DND-41 (cell line): ENCODE measurements around the gene SSBP1.
"Not testable (repeated sequence)": the region's sequence is repeated elsewhere in the genome, so short reads cannot be mapped to it uniquely, and the experiment has no call there.

ENCODE experiments used
- ATAC-seq: fragments of 200-7000 bp; cut with Tn5 transposase; 3 replicates; pipeline ENCODE4 v1.9.1; 2021; ENCODE audit warnings: low read depth; ENCODE audit not compliant: insufficient read depth
- DNase-seq: peaks from one replicate; pipeline ENCODE4 v3.0.0-alpha.2; 2020
- H2AFZ ChIP-seq: 2 replicates; pipeline ENCODE4 v1.6.0; 2012; ENCODE audit warnings: low read depth, low read length
- H3K27ac ChIP-seq: 2 replicates; pipeline ENCODE4 v1.5.1; 2012; ENCODE audit warnings: low read length, inconsistent platforms
- H3K27me3 ChIP-seq: fragments of 200-600 bp; sonication (generic); 2 replicates; pipeline ENCODE4 v1.6.0; 2012; ENCODE audit warnings: low read length, mild to moderate bottlenecking, inconsistent platforms; ENCODE audit not compliant: insufficient read depth, poor library complexity
- H3K36me3 ChIP-seq: 2 replicates; pipeline ENCODE4 v1.5.1; 2012; ENCODE audit warnings: low read length, inconsistent platforms; ENCODE audit not compliant: insufficient read depth
- H3K4me1 ChIP-seq: 2 replicates; pipeline ENCODE4 v1.5.1; 2012; ENCODE audit warnings: mild to moderate bottlenecking, low read length; ENCODE audit not compliant: insufficient read depth
- H3K4me2 ChIP-seq: 2 replicates; pipeline ENCODE4 v1.6.0; 2012; ENCODE audit warnings: mild to moderate bottlenecking, moderate library complexity, low read length, inconsistent platforms; ENCODE audit not compliant: insufficient read depth
- H3K4me3 ChIP-seq, 2 experiments: fragments of 200-600 bp in 1 of 2; shearing (Covaris generic) in 1 of 2; 2 replicates each; pipeline ENCODE4 v1.5.1; 2012 to 2016; ENCODE audit warnings: inconsistent platforms in 2 of 2, low read length in 2 of 2, mild to moderate bottlenecking in 2 of 2, low read depth in 1 of 2, moderate library complexity in 1 of 2
- H3K79me2 ChIP-seq: 2 replicates; pipeline ENCODE4 v1.6.0; 2012; ENCODE audit warnings: low read length, inconsistent platforms; ENCODE audit not compliant: insufficient read depth
- H3K9ac ChIP-seq: 2 replicates; pipeline ENCODE4 v1.6.0; 2012; ENCODE audit warnings: low read depth, mild to moderate bottlenecking, inconsistent platforms, low read length, moderate library complexity
- H3K9me3 ChIP-seq: 2 replicates; pipeline ENCODE4 v1.5.1; 2012; ENCODE audit warnings: low read length, moderate library complexity, mild to moderate bottlenecking, inconsistent platforms; ENCODE audit not compliant: insufficient read depth, severe bottlenecking
- H4K20me1 ChIP-seq: 2 replicates; pipeline ENCODE4 v1.6.0; 2012; ENCODE audit warnings: low read length; ENCODE audit not compliant: insufficient read depth
- EZH2 ChIP-seq: IDR thresholded peaks from 3 replicates; pipeline ENCODE4 v1.6.1; 2012; ENCODE audit warnings: borderline replicate concordance, low read depth, mild to moderate bottlenecking, moderate library complexity, low read length, inconsistent platforms; ENCODE audit not compliant: severe bottlenecking
- TF ChIP-seq, protein P1 (sequence below): IDR thresholded peaks from 2 replicates; pipeline ENCODE4 v1.5.1; 2012; ENCODE audit warnings: borderline replicate concordance, low read length, moderate library complexity, mild to moderate bottlenecking; ENCODE audit not compliant: poor library complexity, severe bottlenecking; ENCODE audit errors: extremely low read depth

Gene SSBP1, protein sequence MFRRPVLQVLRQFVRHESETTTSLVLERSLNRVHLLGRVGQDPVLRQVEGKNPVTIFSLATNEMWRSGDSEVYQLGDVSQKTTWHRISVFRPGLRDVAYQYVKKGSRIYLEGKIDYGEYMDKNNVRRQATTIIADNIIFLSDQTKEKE

DNA sequence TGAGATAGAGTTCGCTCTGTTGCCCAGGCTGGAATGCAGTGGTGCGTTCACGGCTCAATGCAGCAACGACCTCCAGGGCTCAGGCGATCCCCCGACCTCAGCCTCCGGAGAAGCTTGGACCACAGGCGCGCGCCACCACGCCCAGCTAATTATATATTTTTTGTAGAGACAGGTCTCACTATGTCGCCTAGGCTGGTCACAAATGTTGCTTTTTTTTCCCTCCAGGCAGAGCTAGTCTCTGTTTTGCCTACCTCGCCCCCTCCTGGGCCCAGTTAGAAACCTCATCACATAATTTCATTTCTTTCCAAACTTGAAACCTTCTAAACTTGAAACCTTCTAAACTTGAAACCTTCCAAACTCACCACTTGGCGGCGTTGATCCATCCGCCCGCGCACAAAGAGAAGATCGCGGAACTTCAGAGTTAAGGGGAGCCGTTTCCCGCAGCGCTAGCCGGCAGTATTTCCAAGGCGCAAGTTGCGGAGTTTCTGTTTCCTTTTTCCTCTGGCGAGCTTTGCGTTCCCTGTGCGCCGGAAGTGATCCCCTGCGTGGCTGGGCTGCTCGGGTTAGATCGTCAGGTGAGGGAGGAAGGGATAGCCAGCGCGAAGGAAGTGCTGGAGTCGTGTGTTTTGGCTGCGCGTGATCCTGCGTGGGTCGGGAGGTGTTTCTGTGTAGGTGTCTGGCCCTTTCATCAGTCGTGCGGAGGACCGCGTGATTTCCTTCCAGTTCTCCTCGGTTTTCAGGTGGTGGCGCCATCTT is at the start of gene SSBP1:
Gene SSBP1 (plus strand): TSS at position 523 of the 756 bp plus-strand sequence. CDS start 809 bp downstream, outside the sequence.
- peak within 1 kb of the TSS; percentile 79 to 96 for H3K4me3 ChIP-seq
- H4K20me1 ChIP-seq = 0 out of 2 replicates have a peak, but pooled peaks cover 5% of the 10 kb centered on the region
- H2AFZ ChIP-seq = peak within 1 kb of the TSS; percentile 95
- H3K9ac ChIP-seq = peak within 1 kb of the TSS; percentile 71
- no peaks in the 10 kb centered on the region for H3K27me3 ChIP-seq
- no peaks in the 10 kb centered on the region for H3K9me3 ChIP-seq
- H3K79me2 ChIP-seq = peaks cover 46% of the 10 kb centered on the region
- peak within 1 kb of the TSS; percentile 89 for H3K4me2 ChIP-seq
- peaks cover 45% of the 10 kb centered on the region for H3K4me1 ChIP-seq
- TF ChIP-seq, protein P1, sequence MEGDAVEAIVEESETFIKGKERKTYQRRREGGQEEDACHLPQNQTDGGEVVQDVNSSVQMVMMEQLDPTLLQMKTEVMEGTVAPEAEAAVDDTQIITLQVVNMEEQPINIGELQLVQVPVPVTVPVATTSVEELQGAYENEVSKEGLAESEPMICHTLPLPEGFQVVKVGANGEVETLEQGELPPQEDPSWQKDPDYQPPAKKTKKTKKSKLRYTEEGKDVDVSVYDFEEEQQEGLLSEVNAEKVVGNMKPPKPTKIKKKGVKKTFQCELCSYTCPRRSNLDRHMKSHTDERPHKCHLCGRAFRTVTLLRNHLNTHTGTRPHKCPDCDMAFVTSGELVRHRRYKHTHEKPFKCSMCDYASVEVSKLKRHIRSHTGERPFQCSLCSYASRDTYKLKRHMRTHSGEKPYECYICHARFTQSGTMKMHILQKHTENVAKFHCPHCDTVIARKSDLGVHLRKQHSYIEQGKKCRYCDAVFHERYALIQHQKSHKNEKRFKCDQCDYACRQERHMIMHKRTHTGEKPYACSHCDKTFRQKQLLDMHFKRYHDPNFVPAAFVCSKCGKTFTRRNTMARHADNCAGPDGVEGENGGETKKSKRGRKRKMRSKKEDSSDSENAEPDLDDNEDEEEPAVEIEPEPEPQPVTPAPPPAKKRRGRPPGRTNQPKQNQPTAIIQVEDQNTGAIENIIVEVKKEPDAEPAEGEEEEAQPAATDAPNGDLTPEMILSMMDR = peak; percentile 91
- TF ChIP-seq EZH2 = no peak
- ATAC-seq = peak; percentile 87
- H3K27ac ChIP-seq = peak within 1 kb of the TSS; percentile 88
- DNase-seq = peak; percentile 94
- peaks cover 38% of the 10 kb centered on the region for H3K36me3 ChIP-seq

DNA sequence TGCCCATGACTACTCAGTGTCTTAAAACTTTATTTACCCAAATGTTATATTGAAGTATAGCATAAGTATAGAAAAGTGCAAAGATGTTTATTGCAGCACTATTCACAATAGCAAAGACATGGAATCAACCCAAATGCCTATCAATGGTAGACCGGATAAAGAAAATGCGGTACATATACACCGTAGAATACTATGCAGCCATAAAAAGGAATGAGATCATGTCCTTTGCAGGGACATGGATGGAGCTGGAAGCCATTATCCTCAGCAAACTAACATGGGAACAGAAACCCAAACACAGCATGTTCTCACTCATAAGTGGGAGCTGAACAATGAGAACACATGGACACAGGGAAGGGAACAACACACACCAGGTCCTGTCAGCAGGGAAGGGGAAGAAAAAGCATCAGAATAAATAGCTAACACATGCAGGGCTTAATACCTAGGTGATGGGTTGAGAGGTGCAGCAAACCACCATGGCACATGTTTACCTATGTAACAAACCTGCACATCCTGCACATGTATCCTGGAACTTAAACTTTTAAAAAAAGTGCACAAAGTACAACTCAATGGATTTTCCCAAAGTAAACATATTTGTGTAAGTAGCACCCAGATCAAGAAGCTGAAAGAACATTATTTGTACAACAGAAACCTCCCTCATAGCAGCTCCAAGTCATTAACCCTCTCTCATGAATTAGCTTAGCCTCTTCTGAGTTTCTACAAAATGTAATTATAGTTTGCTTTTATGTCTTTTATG is 48.9 kb upstream of the SSBP1 start:
- H3K36me3 ChIP-seq = peaks cover 12% of the 10 kb centered on the region
- not testable (repeated sequence) for H3K9me3 ChIP-seq, H3K9ac ChIP-seq, ATAC-seq, H3K4me2 ChIP-seq, H3K27ac ChIP-seq, H3K79me2 ChIP-seq, H3K4me3 ChIP-seq, DNase-seq, H2AFZ ChIP-seq, H3K4me1 ChIP-seq, H3K27me3 ChIP-seq
- H4K20me1 ChIP-seq = peaks cover 18% of the 10 kb centered on the region

DNA sequence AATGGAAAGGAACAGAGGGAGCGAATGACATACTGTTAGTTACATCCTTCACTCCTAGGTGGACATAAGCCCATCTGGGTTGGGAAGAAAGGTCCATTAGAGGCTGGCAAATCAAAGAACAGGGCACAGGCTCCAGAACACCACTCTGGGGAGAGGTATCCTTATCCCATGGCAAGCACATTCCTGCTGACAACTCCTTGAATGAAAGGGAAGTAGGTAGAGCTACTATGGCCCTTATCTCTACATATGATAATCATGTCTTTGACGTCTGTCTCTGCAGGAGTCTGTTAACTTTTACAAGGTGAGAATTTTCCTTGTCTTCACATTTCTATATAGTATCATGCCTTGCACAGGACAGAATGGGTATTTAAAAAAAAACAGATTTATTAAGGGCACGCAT is 46.6 kb upstream of the SSBP1 start:
- H3K27me3 ChIP-seq = no peaks in the 10 kb centered on the region
- peaks cover 33% of the 10 kb centered on the region for H4K20me1 ChIP-seq
- H3K27ac ChIP-seq = no peak overlapping the region
- H3K9me3 ChIP-seq = no peaks in the 10 kb centered on the region
- H3K79me2 ChIP-seq = peaks cover 17% of the 10 kb centered on the region; the same call in 1 of the 2 replicates
- H3K4me1 ChIP-seq = no peaks in the 10 kb centered on the region
- H3K4me2 ChIP-seq = no peak overlapping the region
- ATAC-seq (no peak), DNase-seq (no peak)
- TF ChIP-seq, protein P1 = no peak
- no peak for TF ChIP-seq EZH2
- no peaks in the 10 kb centered on the region for H3K36me3 ChIP-seq
- no peak overlapping the region for H3K4me3 ChIP-seq
- no peak overlapping the region for H3K9ac ChIP-seq
- H2AFZ ChIP-seq = no peak overlapping the region

DNA sequence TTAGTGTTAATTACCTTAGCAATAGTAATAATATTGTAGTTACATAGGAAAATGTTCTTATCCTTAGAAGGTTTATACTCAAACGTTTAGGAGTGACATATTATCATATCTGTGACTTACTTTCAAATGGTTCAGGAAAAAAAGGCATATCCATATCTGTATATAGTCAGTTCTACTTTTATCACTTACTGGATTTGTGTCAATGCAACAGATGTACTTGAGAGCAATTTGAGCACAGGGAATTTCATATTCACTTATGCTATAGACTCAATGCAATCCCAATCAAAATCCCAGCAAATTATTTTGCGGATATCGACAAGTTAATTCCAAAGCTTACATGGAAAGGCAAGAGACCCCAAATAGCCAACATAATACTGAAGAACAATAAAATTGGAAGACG is 46.2 kb upstream of the SSBP1 start:
- DNase-seq (no peak), ATAC-seq (no peak)
- H3K4me1 ChIP-seq = no peaks in the 10 kb centered on the region
- no peak overlapping the region for H3K27ac ChIP-seq
- no peak for TF ChIP-seq EZH2
- TF ChIP-seq, protein P1 = no peak
- no peaks in the 10 kb centered on the region for H3K27me3 ChIP-seq
- H3K79me2 ChIP-seq = peaks cover 20% of the 10 kb centered on the region; the same call in 1 of the 2 replicates
- no peak overlapping the region for H3K9ac ChIP-seq
- no peaks in the 10 kb centered on the region for H3K9me3 ChIP-seq
- peaks cover 37% of the 10 kb centered on the region for H4K20me1 ChIP-seq
- no peak overlapping the region for H2AFZ ChIP-seq
- H3K4me2 ChIP-seq = no peak overlapping the region
- H3K36me3 ChIP-seq = no peaks in the 10 kb centered on the region
- H3K4me3 ChIP-seq = no peak overlapping the region
